Raji (cell line): Measurements from ENCODE around the gene ELAVL1.

ENCODE experiments used
- POLR2A ChIP-seq: IDR thresholded peaks from 2 replicates; pipeline ENCODE4 v1.6.1; 2011; ENCODE audit warnings: low read depth, low read length, control low read depth; ENCODE audit not compliant: insufficient read depth

Gene ELAVL1

GRCh38 chr19:7940841-7941240, 64.6 kb downstream of the ELAVL1 start:
- no peak for TF ChIP-seq POLR2A

GRCh38 chr19:7934766-7935165, 70.7 kb downstream of the ELAVL1 start:
- TF ChIP-seq POLR2A: no peak

GRCh38 chr19:7933828-7934725, 71.4 kb downstream of the ELAVL1 start:
- no peak for TF ChIP-seq POLR2A

GRCh38 chr19:7933411-7933810, 72.0 kb downstream of the ELAVL1 start:
- TF ChIP-seq POLR2A: no peak

GRCh38 chr19:7932930-7933300, 72.5 kb downstream of the ELAVL1 start:
- TF ChIP-seq POLR2A: no peak

- TF ChIP-seq POLR2A: no peak
Observed at GRCh38 chr19:7932276-7932929, 73.0 kb downstream of the ELAVL1 start.

- no peak for TF ChIP-seq POLR2A
Observed at GRCh38 chr19:7931221-7932061, 74.0 kb downstream of the ELAVL1 start.

GRCh38 chr19:7930765-7931164, 74.7 kb downstream of the ELAVL1 start:
- TF ChIP-seq POLR2A: no peak

GRCh38 chr19:7928741-7929701, 76.4 kb downstream of the ELAVL1 start:
- TF ChIP-seq POLR2A: no peak

GRCh38 chr19:7928334-7928706, 77.1 kb downstream of the ELAVL1 start:
- no peak for TF ChIP-seq POLR2A

GRCh38 chr19:7927605-7928333, 77.7 kb downstream of the ELAVL1 start:
- TF ChIP-seq POLR2A: no peak

GRCh38 chr19:7926727-7927604, 78.5 kb downstream of the ELAVL1 start:
- TF ChIP-seq POLR2A: no peak
